HCT116 (cell line): Measurements from ENCODE around the gene SYNPO.

ENCODE experiments used
- EZH2phosphoT487 ChIP-seq: fragments of 200-600 bp; IDR thresholded peaks from 2 replicates; pipeline ENCODE4 v1.6.1; 2018; ENCODE audit warnings: antibody characterized with exemption, borderline replicate concordance
- JUND ChIP-seq: IDR thresholded peaks from 2 replicates; pipeline ENCODE4 v1.6.1; 2012
- POLR2A ChIP-seq: IDR thresholded peaks from 2 replicates; pipeline ENCODE4 v1.7.0; 2011; ENCODE audit warnings: borderline replicate concordance; ENCODE audit not compliant: insufficient read depth, insufficient read length; ENCODE audit errors: extremely low read depth
- RAD21 ChIP-seq: IDR thresholded peaks from 2 replicates; pipeline ENCODE4 v1.6.1; 2012; ENCODE audit warnings: low read depth, mild to moderate bottlenecking
- SIN3A ChIP-seq: IDR thresholded peaks from 2 replicates; pipeline ENCODE4 v1.6.1; 2012; ENCODE audit warnings: low read depth
- ZFX ChIP-seq: fragments of 450-650 bp; IDR thresholded peaks from 2 replicates; pipeline ENCODE4 v1.6.1; 2017
- TF ChIP-seq, protein P1 (sequence below): IDR thresholded peaks from 2 replicates; pipeline ENCODE4 v1.6.1; 2012
- TF ChIP-seq, protein P2 (sequence below), 3 experiments: fragments of 200-600 bp in 1 of 3; sonication (generic) in 1 of 3; IDR thresholded peaks in 2 of 3; conservative IDR thresholded peaks in 1 of 3; 2 replicates each; pipeline ENCODE4 v1.5.1; 2012 to 2017; ENCODE audit warnings: low read depth in 2 of 3, low read length in 2 of 3, antibody characterized with exemption in 1 of 3, borderline replicate concordance in 1 of 3, control low read depth in 1 of 3, mild to moderate bottlenecking in 1 of 3, mixed read lengths in 1 of 3, mixed run types in 1 of 3, moderate library complexity in 1 of 3; ENCODE audit not compliant: insufficient read depth in 1 of 3

DNA sequence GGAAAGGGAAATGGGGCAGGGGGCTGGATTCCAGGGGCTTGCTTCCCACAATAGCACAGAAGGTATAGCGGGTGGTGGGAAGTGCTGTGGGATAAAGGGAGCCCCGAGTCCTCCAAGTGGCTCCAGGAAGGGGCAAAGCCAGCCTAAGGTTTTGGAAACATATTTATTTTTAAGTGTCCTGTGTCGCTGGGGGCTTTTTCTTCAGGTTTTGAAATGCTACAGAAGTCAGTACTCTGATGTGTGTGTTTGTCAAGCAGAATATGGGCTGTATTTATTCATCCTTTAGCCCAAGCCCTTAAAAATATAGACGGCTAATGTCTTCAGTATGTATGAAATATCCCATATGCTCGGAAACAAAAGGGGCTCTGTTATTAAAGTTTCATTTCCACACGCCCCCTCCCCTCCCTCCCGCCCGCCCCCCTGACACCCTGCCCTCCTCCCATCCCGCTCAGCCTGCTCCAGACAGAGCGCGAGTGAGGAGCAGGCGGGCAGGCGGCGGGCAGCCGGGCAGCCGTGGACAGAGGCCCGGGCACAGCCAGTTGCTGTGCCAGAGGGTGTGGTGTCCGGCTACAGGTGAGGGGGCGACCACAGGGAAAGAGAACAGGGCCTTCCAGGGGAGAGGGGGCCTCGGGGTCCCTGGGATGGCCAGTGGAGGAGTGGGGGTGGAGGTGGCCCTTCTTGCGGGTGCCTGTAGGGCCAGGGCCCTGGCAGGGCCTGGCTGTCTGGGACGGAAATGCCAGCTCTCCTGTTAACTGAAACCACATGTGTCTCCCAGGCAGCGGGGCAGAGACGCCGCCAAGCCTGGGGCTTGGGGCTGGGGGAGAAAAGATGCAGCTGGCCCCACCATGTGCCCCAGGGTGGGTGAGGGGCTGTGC, 39.6 kb upstream of the SYNPO start:
- TF ChIP-seq, protein P1, sequence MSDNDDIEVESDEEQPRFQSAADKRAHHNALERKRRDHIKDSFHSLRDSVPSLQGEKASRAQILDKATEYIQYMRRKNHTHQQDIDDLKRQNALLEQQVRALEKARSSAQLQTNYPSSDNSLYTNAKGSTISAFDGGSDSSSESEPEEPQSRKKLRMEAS = no peak
- TF ChIP-seq, protein P2, sequence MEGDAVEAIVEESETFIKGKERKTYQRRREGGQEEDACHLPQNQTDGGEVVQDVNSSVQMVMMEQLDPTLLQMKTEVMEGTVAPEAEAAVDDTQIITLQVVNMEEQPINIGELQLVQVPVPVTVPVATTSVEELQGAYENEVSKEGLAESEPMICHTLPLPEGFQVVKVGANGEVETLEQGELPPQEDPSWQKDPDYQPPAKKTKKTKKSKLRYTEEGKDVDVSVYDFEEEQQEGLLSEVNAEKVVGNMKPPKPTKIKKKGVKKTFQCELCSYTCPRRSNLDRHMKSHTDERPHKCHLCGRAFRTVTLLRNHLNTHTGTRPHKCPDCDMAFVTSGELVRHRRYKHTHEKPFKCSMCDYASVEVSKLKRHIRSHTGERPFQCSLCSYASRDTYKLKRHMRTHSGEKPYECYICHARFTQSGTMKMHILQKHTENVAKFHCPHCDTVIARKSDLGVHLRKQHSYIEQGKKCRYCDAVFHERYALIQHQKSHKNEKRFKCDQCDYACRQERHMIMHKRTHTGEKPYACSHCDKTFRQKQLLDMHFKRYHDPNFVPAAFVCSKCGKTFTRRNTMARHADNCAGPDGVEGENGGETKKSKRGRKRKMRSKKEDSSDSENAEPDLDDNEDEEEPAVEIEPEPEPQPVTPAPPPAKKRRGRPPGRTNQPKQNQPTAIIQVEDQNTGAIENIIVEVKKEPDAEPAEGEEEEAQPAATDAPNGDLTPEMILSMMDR (IDR thresholded peaks at IDR 0.05 in 2 of 3, conservative IDR thresholded peaks at IDR 0.05 in 1 of 3; ENCODE audit: borderline replicate concordance in 1 of 3, insufficient read depth in 1 of 3, low read depth in 2 of 3, low read length in 2 of 3) = no peak
- no peak for TF ChIP-seq JUND
- no peak for TF ChIP-seq ZFX
- no peak for TF ChIP-seq SIN3A
- no peak for TF ChIP-seq POLR2A
- TF ChIP-seq RAD21 = no peak
- no peak for TF ChIP-seq EZH2phosphoT487
